Measurements from ENCODE around the gene RUBCNL.

DNA sequence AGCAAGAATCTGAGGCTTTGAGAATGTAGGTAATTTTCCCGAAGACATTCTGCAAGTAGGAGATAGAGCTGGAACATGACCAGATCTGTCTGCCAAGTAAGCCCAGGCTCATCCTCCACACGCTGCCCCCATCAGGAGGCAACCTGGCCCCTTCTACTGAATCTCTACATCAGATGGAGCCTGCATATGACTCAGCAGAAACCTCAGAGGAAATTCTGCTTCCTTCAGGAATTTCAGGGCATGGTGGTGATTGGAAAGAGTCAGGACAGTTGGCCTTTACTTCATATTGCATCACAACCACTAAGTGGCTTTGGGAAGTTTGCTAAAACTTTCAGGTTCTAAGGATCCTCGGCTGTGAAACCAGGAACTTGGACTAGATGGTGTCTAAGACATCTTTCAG, 90.1 kb downstream of the RUBCNL start:
- TF ChIP-seq, protein P1, sequence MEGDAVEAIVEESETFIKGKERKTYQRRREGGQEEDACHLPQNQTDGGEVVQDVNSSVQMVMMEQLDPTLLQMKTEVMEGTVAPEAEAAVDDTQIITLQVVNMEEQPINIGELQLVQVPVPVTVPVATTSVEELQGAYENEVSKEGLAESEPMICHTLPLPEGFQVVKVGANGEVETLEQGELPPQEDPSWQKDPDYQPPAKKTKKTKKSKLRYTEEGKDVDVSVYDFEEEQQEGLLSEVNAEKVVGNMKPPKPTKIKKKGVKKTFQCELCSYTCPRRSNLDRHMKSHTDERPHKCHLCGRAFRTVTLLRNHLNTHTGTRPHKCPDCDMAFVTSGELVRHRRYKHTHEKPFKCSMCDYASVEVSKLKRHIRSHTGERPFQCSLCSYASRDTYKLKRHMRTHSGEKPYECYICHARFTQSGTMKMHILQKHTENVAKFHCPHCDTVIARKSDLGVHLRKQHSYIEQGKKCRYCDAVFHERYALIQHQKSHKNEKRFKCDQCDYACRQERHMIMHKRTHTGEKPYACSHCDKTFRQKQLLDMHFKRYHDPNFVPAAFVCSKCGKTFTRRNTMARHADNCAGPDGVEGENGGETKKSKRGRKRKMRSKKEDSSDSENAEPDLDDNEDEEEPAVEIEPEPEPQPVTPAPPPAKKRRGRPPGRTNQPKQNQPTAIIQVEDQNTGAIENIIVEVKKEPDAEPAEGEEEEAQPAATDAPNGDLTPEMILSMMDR (IDR thresholded peaks at IDR 0.05), result no peak
- no peak for TF ChIP-seq POLR2A (IDR thresholded peaks at IDR 0.05)

All from lower leg skin (tissue), 3 donors.